Transverse colon (tissue), 4 donors: ENCODE measurements around the gene LDLRAD4.

ENCODE experiments used
- POLR2A ChIP-seq: fragments of 450-650 bp; IDR thresholded peaks from one replicate; pipeline ENCODE4 v1.6.1; 2016; ENCODE audit warnings: antibody characterized with exemption, mild to moderate bottlenecking, moderate library complexity
- POLR2AphosphoS5 ChIP-seq, 3 donors: sonication (generic); formaldehyde crosslinking; IDR thresholded peaks; one replicate each; pipeline ENCODE4 v1.6.1; 2016; ENCODE audit warnings: antibody characterized with exemption in 3 of 3
- TF ChIP-seq, protein P1 (sequence below), 5 experiments: fragments of 200-600 bp in 3 of 5; fragments of 450-650 bp in 2 of 5; sonication (generic) in 3 of 5; IDR thresholded peaks; 1 replicate in 2 of 5; 2 replicates in 3 of 5; pipeline ENCODE4 v1.5.1; 2016 to 2017; ENCODE audit warnings: antibody characterized with exemption in 5 of 5, inconsistent platforms in 3 of 5, mild to moderate bottlenecking in 2 of 5, moderate library complexity in 1 of 5

DNA sequence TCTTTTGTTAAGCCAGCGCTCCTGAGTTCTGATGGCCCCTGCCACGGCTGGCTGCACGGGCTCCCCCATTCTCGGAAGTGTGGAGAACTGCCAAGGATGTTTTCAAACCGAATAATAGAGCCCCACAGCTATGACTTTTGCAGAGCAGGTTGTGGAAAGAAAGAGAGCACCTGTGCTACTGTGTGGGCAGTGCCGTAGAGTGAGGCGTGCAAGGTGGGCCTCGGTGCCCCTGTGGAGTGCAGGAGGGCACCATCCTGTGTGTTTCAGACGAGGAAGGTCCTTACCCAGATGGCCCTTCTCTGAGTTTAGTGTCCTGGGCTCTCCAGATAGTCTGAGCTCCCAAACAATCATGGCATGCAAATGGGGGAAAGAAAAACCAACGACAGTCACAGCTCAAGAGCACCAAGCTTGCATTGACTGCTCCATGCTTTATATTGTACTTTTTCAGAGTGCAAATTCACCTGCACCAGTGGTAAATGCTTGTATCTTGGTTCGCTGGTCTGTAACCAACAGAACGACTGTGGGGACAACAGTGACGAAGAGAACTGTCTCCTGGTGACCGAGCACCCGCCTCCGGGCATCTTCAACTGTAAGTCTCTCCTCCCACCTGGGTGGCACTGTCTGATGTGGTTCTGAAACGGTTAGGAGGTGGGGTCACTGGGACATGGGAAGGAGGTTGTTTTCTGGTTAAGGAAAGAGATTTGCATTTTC is 219.4 kb downstream of the LDLRAD4 start:
- TF ChIP-seq, protein P1, sequence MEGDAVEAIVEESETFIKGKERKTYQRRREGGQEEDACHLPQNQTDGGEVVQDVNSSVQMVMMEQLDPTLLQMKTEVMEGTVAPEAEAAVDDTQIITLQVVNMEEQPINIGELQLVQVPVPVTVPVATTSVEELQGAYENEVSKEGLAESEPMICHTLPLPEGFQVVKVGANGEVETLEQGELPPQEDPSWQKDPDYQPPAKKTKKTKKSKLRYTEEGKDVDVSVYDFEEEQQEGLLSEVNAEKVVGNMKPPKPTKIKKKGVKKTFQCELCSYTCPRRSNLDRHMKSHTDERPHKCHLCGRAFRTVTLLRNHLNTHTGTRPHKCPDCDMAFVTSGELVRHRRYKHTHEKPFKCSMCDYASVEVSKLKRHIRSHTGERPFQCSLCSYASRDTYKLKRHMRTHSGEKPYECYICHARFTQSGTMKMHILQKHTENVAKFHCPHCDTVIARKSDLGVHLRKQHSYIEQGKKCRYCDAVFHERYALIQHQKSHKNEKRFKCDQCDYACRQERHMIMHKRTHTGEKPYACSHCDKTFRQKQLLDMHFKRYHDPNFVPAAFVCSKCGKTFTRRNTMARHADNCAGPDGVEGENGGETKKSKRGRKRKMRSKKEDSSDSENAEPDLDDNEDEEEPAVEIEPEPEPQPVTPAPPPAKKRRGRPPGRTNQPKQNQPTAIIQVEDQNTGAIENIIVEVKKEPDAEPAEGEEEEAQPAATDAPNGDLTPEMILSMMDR (IDR thresholded peaks at IDR 0.05): no peak
- TF ChIP-seq POLR2A: no peak
- no peak for TF ChIP-seq POLR2AphosphoS5 (IDR thresholded peaks at IDR 0.05)
